Thyroid gland (tissue), 4 donors: Measurements from ENCODE around the gene CPD.

ENCODE experiments used
- POLR2A ChIP-seq, 2 donors: fragments of 450-650 bp; IDR thresholded peaks; one replicate each; pipeline ENCODE4 v1.6.1; 2017; ENCODE audit warnings: antibody characterized with exemption in 2 of 2, mild to moderate bottlenecking in 2 of 2, moderate library complexity in 1 of 2
- TF ChIP-seq, protein P1 (sequence below), 6 experiments: fragments of 200-600 bp in 3 of 6; fragments of 450-650 bp in 3 of 6; sonication (generic) in 3 of 6; IDR thresholded peaks; one replicate each; pipeline ENCODE4 v1.5.1; 2016 to 2019; ENCODE audit warnings: antibody characterized with exemption in 6 of 6, mild to moderate bottlenecking in 2 of 6, inconsistent platforms in 1 of 6, moderate library complexity in 1 of 6

DNA sequence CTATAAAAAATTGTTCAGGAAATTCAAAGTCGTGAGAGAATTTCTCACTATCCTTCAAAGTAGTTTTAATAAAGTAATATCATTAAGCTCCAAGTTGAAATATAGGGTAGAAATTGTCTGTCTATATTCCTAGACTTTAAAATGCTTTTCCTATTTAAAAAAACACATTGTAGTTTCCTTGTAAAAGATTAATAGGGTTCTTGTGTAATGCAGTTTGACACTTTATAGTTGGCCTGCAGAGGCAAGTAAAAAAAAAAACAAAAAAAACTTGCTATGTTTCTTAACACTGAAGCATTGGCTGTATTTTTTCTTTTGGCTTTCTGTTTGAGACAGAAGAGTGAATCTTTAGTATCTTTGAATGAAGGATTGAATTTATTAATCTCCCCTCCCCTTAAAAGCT, 17.4 kb downstream of the CPD start:
- TF ChIP-seq, protein P1, sequence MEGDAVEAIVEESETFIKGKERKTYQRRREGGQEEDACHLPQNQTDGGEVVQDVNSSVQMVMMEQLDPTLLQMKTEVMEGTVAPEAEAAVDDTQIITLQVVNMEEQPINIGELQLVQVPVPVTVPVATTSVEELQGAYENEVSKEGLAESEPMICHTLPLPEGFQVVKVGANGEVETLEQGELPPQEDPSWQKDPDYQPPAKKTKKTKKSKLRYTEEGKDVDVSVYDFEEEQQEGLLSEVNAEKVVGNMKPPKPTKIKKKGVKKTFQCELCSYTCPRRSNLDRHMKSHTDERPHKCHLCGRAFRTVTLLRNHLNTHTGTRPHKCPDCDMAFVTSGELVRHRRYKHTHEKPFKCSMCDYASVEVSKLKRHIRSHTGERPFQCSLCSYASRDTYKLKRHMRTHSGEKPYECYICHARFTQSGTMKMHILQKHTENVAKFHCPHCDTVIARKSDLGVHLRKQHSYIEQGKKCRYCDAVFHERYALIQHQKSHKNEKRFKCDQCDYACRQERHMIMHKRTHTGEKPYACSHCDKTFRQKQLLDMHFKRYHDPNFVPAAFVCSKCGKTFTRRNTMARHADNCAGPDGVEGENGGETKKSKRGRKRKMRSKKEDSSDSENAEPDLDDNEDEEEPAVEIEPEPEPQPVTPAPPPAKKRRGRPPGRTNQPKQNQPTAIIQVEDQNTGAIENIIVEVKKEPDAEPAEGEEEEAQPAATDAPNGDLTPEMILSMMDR (IDR thresholded peaks at IDR 0.05): no peak
- TF ChIP-seq POLR2A (IDR thresholded peaks at IDR 0.05): no peak
